Brain pericyte (primary cell): Measurements from ENCODE around the gene SYCP2.
"Not testable (repeated sequence)": the region's sequence is repeated elsewhere in the genome, so short reads cannot be mapped to it uniquely, and the experiment has no call there.

Source experiments
- DNase-seq: peaks from one replicate; pipeline ENCODE4 v3.0.0-alpha.2; 2012; ENCODE audit warnings: low read depth, low spot score

The SYCP2 gene

GRCh38 chr20:59933296-59933848 lies at the start of gene SYCP2:
Gene SYCP2, minus strand, starts transcription at chr20:59933637. Its CDS starts 11,224 bp downstream, at chr20:59922413.
- DNase-seq: no peak

- no peak for DNase-seq
Observed at GRCh38 chr20:59983076-59983475, 49.6 kb upstream of the SYCP2 start.

GRCh38 chr20:59977086-59977485 lies 43.6 kb upstream of the SYCP2 start:
- DNase-seq: no peak

- DNase-seq: no peak
Observed at GRCh38 chr20:59976156-59976782, 42.8 kb upstream of the SYCP2 start.

GRCh38 chr20:59972037-59972801 lies 38.8 kb upstream of the SYCP2 start:
- DNase-seq: no peak

- no peak for DNase-seq
Observed at GRCh38 chr20:59971428-59971827, 38.0 kb upstream of the SYCP2 start.

GRCh38 chr20:59966428-59966827 lies 33.0 kb upstream of the SYCP2 start:
- DNase-seq: no peak

GRCh38 chr20:59962155-59962554 lies 28.7 kb upstream of the SYCP2 start:
- no peak for DNase-seq

- DNase-seq: no peak
Observed at GRCh38 chr20:59961423-59961822, 28.0 kb upstream of the SYCP2 start.

GRCh38 chr20:59958626-59959025 lies 25.2 kb upstream of the SYCP2 start:
- no peak for DNase-seq

GRCh38 chr20:59958123-59958522 lies 24.7 kb upstream of the SYCP2 start, which contains the start of gene CDH26:
Gene CDH26, plus strand, starts transcription at chr20:59958423. Its CDS starts 304 bp downstream, at chr20:59958727.
- DNase-seq: no peak

- DNase-seq: not testable (repeated sequence)
Observed at GRCh38 chr20:59957568-59957967, 24.1 kb upstream of the SYCP2 start.

- DNase-seq: no peak
Observed at GRCh38 chr20:59955131-59955796, 21.8 kb upstream of the SYCP2 start.

- DNase-seq: no peak
Observed at GRCh38 chr20:59954718-59955117, 21.3 kb upstream of the SYCP2 start.

GRCh38 chr20:59949911-59950310 lies 16.5 kb upstream of the SYCP2 start:
- DNase-seq: no peak

GRCh38 chr20:59948828-59949720 lies 15.6 kb upstream of the SYCP2 start:
- no peak for DNase-seq

- no peak for DNase-seq
Observed at GRCh38 chr20:59948212-59948611, 14.8 kb upstream of the SYCP2 start.

GRCh38 chr20:59947376-59947775 lies 13.9 kb upstream of the SYCP2 start:
- DNase-seq: no peak

GRCh38 chr20:59945731-59946130 lies 12.3 kb upstream of the SYCP2 start:
- no peak for DNase-seq

GRCh38 chr20:59945175-59945574 lies 11.7 kb upstream of the SYCP2 start:
- no peak for DNase-seq

GRCh38 chr20:59944726-59945125 lies 11.3 kb upstream of the SYCP2 start:
- DNase-seq: no peak
